Mammary epithelial cell (primary cell): ENCODE data around the gene COLQ.

Experiments
- CTCF ChIP-seq, 2 donors: IDR thresholded peaks in 1 of 2; conservative IDR thresholded peaks in 1 of 2; 2 replicates each; pipeline ENCODE4 v1.5.1; 2011 to 2012; ENCODE audit warnings: inconsistent platforms in 2 of 2, low read length in 2 of 2, mild to moderate bottlenecking in 2 of 2, control low read depth in 1 of 2, low read depth in 1 of 2; ENCODE audit not compliant: insufficient read depth in 1 of 2; ENCODE audit errors: extremely low read depth in 1 of 2
- EZH2 ChIP-seq: IDR thresholded peaks from 2 replicates; pipeline ENCODE4 v1.6.1; 2012; ENCODE audit warnings: low read length, inconsistent platforms, borderline replicate concordance

GRCh38 chr3:15519096-15519495, 2.4 kb downstream of the COLQ start:
- no peak for TF ChIP-seq CTCF (conservative IDR thresholded peaks at IDR 0.05 in 1 of 2, IDR thresholded peaks at IDR 0.05 in 1 of 2; ENCODE audit: extremely low read depth in 1 of 2, insufficient read depth in 1 of 2, low read depth in 1 of 2, low read length in 2 of 2)
- no peak for TF ChIP-seq EZH2
